HG03196 (cell line): ENCODE results near the gene AMMECR1L.
"Not testable (repeated sequence)": the region's sequence is repeated elsewhere in the genome, so short reads cannot be mapped to it uniquely, and the experiment has no call there.

Experiments
- ATAC-seq: cut with Tn5 transposase; IDR thresholded peaks from one replicate; pipeline ENCODE4 v1.9.1; 2021; ENCODE audit not compliant: unreplicated experiment

The AMMECR1L gene

GRCh38 chr2:127841466-127842178 is 44.1 kb downstream of the AMMECR1L start:
- no peak for ATAC-seq

- ATAC-seq = no peak
These were observed 44.9 kb downstream of the AMMECR1L start for GRCh38 chr2:127840893-127841292.

- ATAC-seq = no peak
These were observed 50.8 kb downstream of the AMMECR1L start for GRCh38 chr2:127834951-127835350.

- peak; percentile 96 for ATAC-seq
These were observed 55.9 kb downstream of the AMMECR1L start for GRCh38 chr2:127829845-127830246.

GRCh38 chr2:127826708-127827107 is 59.0 kb downstream of the AMMECR1L start:
- not testable (repeated sequence) for ATAC-seq

GRCh38 chr2:127826047-127826446 is 59.7 kb downstream of the AMMECR1L start:
- ATAC-seq = no peak

- ATAC-seq = no peak
These were observed 65.6 kb downstream of the AMMECR1L start for GRCh38 chr2:127820080-127820668.

- no peak for ATAC-seq
These were observed 66.8 kb downstream of the AMMECR1L start for GRCh38 chr2:127818794-127819425.

GRCh38 chr2:127818241-127818640 is 67.5 kb downstream of the AMMECR1L start:
- ATAC-seq = no peak

GRCh38 chr2:127814677-127815076 is 71.1 kb downstream of the AMMECR1L start:
- no peak for ATAC-seq

- ATAC-seq = not testable (repeated sequence)
These were observed 73.3 kb downstream of the AMMECR1L start for GRCh38 chr2:127812441-127812840.
